A673 (cell line): Measurements from ENCODE around the gene CARF. TPM values are rescaled to one million over a fixed set of nuclear protein-coding genes. Genes with fewer than 3 reads are reported as not detected.

Experiments
- BruUV-seq: library from RNA; stranded (reverse); fragments of 400-500 nt; replicated peaks from 2 replicates; lab custom pipeline; 2021; lab: Mats Ljungman, UMichigan
- CTCF ChIA-PET: fragments of 300-600 bp; sonication (Branson Sonifier 250); formaldehyde crosslinking; loops from one replicate; lab custom pipeline; 2022; ENCODE audit warnings: antibody characterized with exemption; lab: Charles Lee
- POLR2A ChIA-PET: fragments of 300-600 bp; sonication (Branson Sonifier 250); formaldehyde crosslinking; loops from one replicate; lab custom pipeline; 2022; ENCODE audit warnings: antibody characterized with exemption; ENCODE audit not compliant: low non-redundant PET; lab: Charles Lee
- DNase-seq: peaks from one replicate; pipeline ENCODE4 v3.0.0-alpha.2; 2015; ENCODE audit warnings: low spot score
- H3K27ac ChIP-seq: fragments of 200-600 bp; sonication (generic); 2 replicates; pipeline ENCODE4 v1.5.1; 2016; ENCODE audit warnings: mixed run types, low read depth, mild to moderate bottlenecking, mixed read lengths, antibody characterized with exemption, low read length; ENCODE audit not compliant: poor library complexity, severe bottlenecking
- H3K27me3 ChIP-seq: fragments of 200-600 bp; sonication (generic); replicated peaks from 2 replicates; pipeline ENCODE4 v1.6.1; 2017; ENCODE audit warnings: mixed run types, low read depth, mild to moderate bottlenecking, mixed read lengths, antibody characterized with exemption, low read length; ENCODE audit not compliant: insufficient read depth, poor library complexity
- H3K36me3 ChIP-seq: fragments of 200-600 bp; sonication (generic); 2 replicates; pipeline ENCODE4 v1.6.1; 2016; ENCODE audit warnings: mixed run types, mild to moderate bottlenecking, mixed read lengths, antibody characterized with exemption, low read length; ENCODE audit not compliant: insufficient read depth, poor library complexity, severe bottlenecking
- H3K4me1 ChIP-seq: fragments of 200-600 bp; sonication (generic); 2 replicates; pipeline ENCODE4 v1.6.1; 2017; ENCODE audit warnings: mixed run types, mild to moderate bottlenecking, mixed read lengths, antibody characterized with exemption, low read length; ENCODE audit not compliant: insufficient read depth, poor library complexity, severe bottlenecking
- H3K4me3 ChIP-seq: fragments of 200-600 bp; sonication (generic); 2 replicates; pipeline ENCODE4 v1.5.1; 2016; ENCODE audit warnings: low read depth, mixed run types, mild to moderate bottlenecking, mixed read lengths, low read length; ENCODE audit not compliant: poor library complexity, severe bottlenecking
- H3K9me3 ChIP-seq: fragments of 200-600 bp; sonication (generic); 2 replicates; pipeline ENCODE4 v1.6.1; 2016; ENCODE audit warnings: mixed run types, low read depth, mild to moderate bottlenecking, mixed read lengths, antibody characterized with exemption, low read length; ENCODE audit not compliant: poor library complexity, severe bottlenecking
- CTCF ChIP-seq: fragments of 300-800, 200-600 bp; sonication (generic); conservative IDR thresholded peaks from 2 replicates; pipeline ENCODE4 v1.5.1; 2017; ENCODE audit warnings: low read depth, mild to moderate bottlenecking, antibody characterized with exemption, low read length, moderate library complexity, mixed read lengths
- EZH2 ChIP-seq: fragments of 200-600 bp; sonication (generic); IDR thresholded peaks from 2 replicates; pipeline ENCODE4 v1.6.1; 2017; ENCODE audit warnings: borderline replicate concordance, low read depth, mild to moderate bottlenecking, mixed read lengths, antibody characterized with exemption, low read length; ENCODE audit not compliant: poor library complexity, severe bottlenecking
- intact Hi-C: fragments of 100-400 bp; cut with micrococcal nuclease; formaldehyde crosslinking; loops from one replicate; pipeline ENCODE4 v1.10.0; 2022; ENCODE audit not compliant: unreplicated experiment
- total RNA-seq: library from RNA; stranded (reverse); gene quantifications from 2 replicates; pipeline ENCODE4 v1.2.3, GENCODE V29; 2021

CARF gene
- total RNA-seq, 1 experiment from 2014 or later = 5.1 TPM

GRCh38 chr2:203021991-203022390 lies 109.9 kb downstream of the CARF start:
- ChIA-PET POLR2A (interaction anchor here (0.6 kb wide), 1 partner anchor 20 kb away, joined by 5 read pairs; no protein-coding TSS in a partner anchor), CTCF (no interaction called here)
- Histone ChIP-seq H3K9me3 (no peaks in the 10 kb centered on the region), H3K27me3 (no peaks in the 10 kb centered on the region), H3K36me3 (no peaks in the 10 kb centered on the region), H3K4me1 (peaks cover 26% of the 10 kb centered on the region), H3K4me3 (no peak overlapping the region), H3K27ac (no peak overlapping the region)
- intact Hi-C loops = no loop called here
- DNase-seq = no peak
- TF ChIP-seq CTCF = no peak
- no peak for TF ChIP-seq EZH2
- no TSS peak for BruUV-seq

- intact Hi-C loops = no loop called here
- no TSS peak for BruUV-seq
Observed at GRCh38 chr2:203022751-203023150, 110.7 kb downstream of the CARF start.

DNA sequence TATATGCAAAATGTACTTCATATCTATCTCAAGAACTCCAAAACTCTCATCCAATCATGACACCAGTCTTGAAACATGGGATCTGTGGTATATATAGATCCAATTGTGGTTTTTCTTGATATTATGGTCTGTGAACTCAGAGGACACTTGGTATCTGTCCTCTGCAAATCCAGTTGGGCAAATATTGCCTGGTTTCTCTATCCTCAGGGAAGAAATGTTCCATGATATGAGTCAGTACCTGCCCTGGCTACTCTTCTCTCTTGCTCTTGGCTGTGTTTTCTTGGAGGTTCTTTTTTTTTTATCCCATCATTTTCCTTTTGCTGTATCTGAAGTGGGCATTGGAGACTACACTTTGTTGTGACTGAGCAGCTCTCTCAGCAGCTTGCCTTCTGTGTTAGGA lies 113.5 kb downstream of the CARF start:
- Histone ChIP-seq H3K4me3 (no peak overlapping the region), H3K27me3 (no peaks in the 10 kb centered on the region), H3K4me1 (peaks cover 4% of the 10 kb centered on the region), H3K9me3 (no peaks in the 10 kb centered on the region), H3K36me3 (no peaks in the 10 kb centered on the region), H3K27ac (no peak overlapping the region)
- CTCF ChIA-PET = no interaction called here
- no peak for DNase-seq
- intact Hi-C loops = no loop called here
- POLR2A ChIA-PET = no interaction called here
- TF ChIP-seq CTCF (no peak), EZH2 (no peak)
- no TSS peak for BruUV-seq

More at GRCh38 chr2:203022751-203023150, 110.7 kb downstream of the CARF start:
- no peaks in the 10 kb centered on the region for H3K36me3 ChIP-seq
- no peak overlapping the region for H3K4me3 ChIP-seq
- CTCF ChIA-PET = no interaction called here
- DNase-seq = no peak
- peaks cover 19% of the 10 kb centered on the region for H3K4me1 ChIP-seq
- H3K27me3 ChIP-seq = no peaks in the 10 kb centered on the region
- no peak overlapping the region for H3K27ac ChIP-seq
- TF ChIP-seq EZH2 (no peak), CTCF (no peak)
- POLR2A ChIA-PET = no interaction called here
- no peaks in the 10 kb centered on the region for H3K9me3 ChIP-seq
